ENCODE measurements around the gene FCHO2. TPM values are rescaled to one million over a fixed set of nuclear protein-coding genes. Genes with fewer than 3 reads are reported as not detected.

The FCHO2 gene, protein sequence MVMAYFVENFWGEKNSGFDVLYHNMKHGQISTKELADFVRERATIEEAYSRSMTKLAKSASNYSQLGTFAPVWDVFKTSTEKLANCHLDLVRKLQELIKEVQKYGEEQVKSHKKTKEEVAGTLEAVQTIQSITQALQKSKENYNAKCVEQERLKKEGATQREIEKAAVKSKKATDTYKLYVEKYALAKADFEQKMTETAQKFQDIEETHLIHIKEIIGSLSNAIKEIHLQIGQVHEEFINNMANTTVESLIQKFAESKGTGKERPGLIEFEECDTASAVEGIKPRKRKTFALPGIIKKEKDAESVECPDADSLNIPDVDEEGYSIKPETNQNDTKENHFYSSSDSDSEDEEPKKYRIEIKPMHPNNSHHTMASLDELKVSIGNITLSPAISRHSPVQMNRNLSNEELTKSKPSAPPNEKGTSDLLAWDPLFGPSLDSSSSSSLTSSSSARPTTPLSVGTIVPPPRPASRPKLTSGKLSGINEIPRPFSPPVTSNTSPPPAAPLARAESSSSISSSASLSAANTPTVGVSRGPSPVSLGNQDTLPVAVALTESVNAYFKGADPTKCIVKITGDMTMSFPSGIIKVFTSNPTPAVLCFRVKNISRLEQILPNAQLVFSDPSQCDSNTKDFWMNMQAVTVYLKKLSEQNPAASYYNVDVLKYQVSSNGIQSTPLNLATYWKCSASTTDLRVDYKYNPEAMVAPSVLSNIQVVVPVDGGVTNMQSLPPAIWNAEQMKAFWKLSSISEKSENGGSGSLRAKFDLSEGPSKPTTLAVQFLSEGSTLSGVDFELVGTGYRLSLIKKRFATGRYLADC
- total RNA-seq (2021; fragmentation: NEBNext Ultra II Directional; extraction: Animal tissue kit (Norgen Biotek cat#: 25700)), result 10 to 100 TPM; 16.6 to 24.8 (median 19.2) TPM
- long read RNA-seq, partial matches to known transcripts, result 3 of 8 reads
- long read RNA-seq, other reads (novel, unspliced or antisense), result 5 of 8 reads

- Mint-ChIP-seq H3K27ac (peak within 1 kb of the TSS; percentile 99), H3K36me3 (ENCODE audit: low read depth) (peaks cover 12% of the 10 kb centered on the region), H3K9me3 (no peaks in the 10 kb centered on the region), H3K4me1 (ENCODE audit: low read depth) (peaks cover 65% of the 10 kb centered on the region), H3K27me3 (ENCODE audit: insufficient read depth) (no peaks in the 10 kb centered on the region), H3K4me3 (peak within 1 kb of the TSS; percentile 97)
- DNase-seq, result peak; percentile 96
- peak; percentile 98 for TF ChIP-seq CTCF (IDR thresholded peaks at IDR 0.05)
These were observed at the start of gene FCHO2 for GRCh38 chr5:72955768-72956323. FCHO2 (plus strand) TSS chr5:72956041; CDS start chr5:72956097, 56 bp downstream.

DNA sequence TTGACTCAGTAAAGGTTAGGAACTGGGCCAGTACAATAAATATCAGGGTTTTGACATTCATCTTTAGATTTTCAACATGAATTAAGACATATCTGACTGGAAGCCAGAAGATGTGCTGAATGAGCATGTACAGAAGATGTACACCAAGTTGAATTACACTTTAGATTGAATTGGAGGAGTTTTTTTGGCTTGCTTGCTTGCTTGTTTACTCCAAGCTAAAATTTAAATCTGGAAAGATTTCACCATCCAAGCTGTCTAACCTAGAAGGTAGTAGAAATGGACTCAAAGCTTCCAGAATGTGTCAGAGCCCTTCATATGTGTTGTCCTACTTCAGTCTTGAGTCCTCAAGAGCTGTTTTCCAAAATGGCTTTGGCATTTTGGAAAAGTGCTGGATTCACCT is 49.0 kb upstream of the FCHO2 start:
- peaks cover 63% of the 10 kb centered on the region for H3K36me3 Mint-ChIP-seq (ENCODE audit: low read depth)

GRCh38 chr5:72908664-72909063 is 47.2 kb upstream of the FCHO2 start:
- Mint-ChIP-seq H3K9me3 (no peaks in the 10 kb centered on the region), H3K27me3 (ENCODE audit: insufficient read depth) (no peaks in the 10 kb centered on the region), H3K4me1 (ENCODE audit: low read depth) (peaks cover 11% of the 10 kb centered on the region), H3K36me3 (ENCODE audit: low read depth) (peaks cover 56% of the 10 kb centered on the region), H3K27ac (no peak overlapping the region), H3K4me3 (no peak overlapping the region)
- no peak for TF ChIP-seq CTCF (IDR thresholded peaks at IDR 0.05)
- no peak for DNase-seq

More for the DNA sequence above, 49.0 kb upstream of the FCHO2 start:
- Mint-ChIP-seq H3K4me3 (no peak overlapping the region), H3K9me3 (no peaks in the 10 kb centered on the region), H3K4me1 (ENCODE audit: low read depth) (peaks cover 11% of the 10 kb centered on the region), H3K27ac (no peak overlapping the region), H3K27me3 (ENCODE audit: insufficient read depth) (no peaks in the 10 kb centered on the region)
- DNase-seq, result no peak
- no peak for TF ChIP-seq CTCF (IDR thresholded peaks at IDR 0.05)

GRCh38 chr5:72917371-72917776 is 38.5 kb upstream of the FCHO2 start:
- H3K27me3 Mint-ChIP-seq (ENCODE audit: insufficient read depth), result no peaks in the 10 kb centered on the region; the same call in 1 of the 2 replicates
- H3K36me3 Mint-ChIP-seq (ENCODE audit: low read depth), result no peaks in the 10 kb centered on the region
- H3K4me1 Mint-ChIP-seq (ENCODE audit: low read depth), result peaks cover 15% of the 10 kb centered on the region
- TF ChIP-seq CTCF (IDR thresholded peaks at IDR 0.05), result no peak
- no peak overlapping the region for H3K4me3 Mint-ChIP-seq
- DNase-seq, result no peak
- H3K27ac Mint-ChIP-seq, result peak overlapping the region; percentile 2; the same call in 1 of the 2 replicates
- H3K9me3 Mint-ChIP-seq, result no peaks in the 10 kb centered on the region
